NCI-H2227 (cell line): ENCODE results near the gene RINT1.

ENCODE experiments used
- DNase-seq: peaks from one replicate; lab custom pipeline; 2025; ENCODE audit not compliant: unreplicated experiment; lab: John Stamatoyannopoulos, UW

RINT1 gene

GRCh38 chr7:105530546-105530945, 1.5 kb upstream of the RINT1 start:
- no peak for DNase-seq

- no peak for DNase-seq
Observed at GRCh38 chr7:105532709-105533460, 884 bp downstream of the RINT1 start.

DNA sequence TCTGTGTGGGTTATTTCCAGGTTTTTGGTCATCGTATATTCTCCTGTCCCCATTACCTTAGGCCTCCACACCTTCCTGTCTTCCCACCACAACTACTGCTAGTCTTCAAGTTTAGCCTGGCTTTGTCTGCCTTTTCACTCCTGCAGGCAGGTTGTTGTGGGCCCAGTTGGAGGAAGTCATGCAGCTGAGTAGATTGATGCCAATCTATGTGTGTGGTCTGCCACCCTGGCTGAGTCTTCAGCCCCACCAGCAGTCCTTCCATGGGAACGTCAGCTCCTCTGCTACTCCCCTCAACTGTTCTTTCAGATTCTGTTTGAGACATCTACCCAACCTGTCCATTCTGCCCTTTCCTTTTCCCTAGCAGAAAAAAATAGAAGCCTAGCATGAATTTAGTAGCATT, 6.3 kb downstream of the RINT1 start:
- DNase-seq, result no peak

- DNase-seq, result no peak
Observed at GRCh38 chr7:105559926-105560325, 27.9 kb downstream of the RINT1 start.

GRCh38 chr7:105565190-105565589, 33.2 kb downstream of the RINT1 start:
- DNase-seq, result no peak

GRCh38 chr7:105567024-105567423, 35.0 kb downstream of the RINT1 start:
- DNase-seq, result no peak

GRCh38 chr7:105567821-105568220, 35.8 kb downstream of the RINT1 start:
- no peak for DNase-seq

GRCh38 chr7:105571891-105572290, 39.9 kb downstream of the RINT1 start:
- no peak for DNase-seq

DNA sequence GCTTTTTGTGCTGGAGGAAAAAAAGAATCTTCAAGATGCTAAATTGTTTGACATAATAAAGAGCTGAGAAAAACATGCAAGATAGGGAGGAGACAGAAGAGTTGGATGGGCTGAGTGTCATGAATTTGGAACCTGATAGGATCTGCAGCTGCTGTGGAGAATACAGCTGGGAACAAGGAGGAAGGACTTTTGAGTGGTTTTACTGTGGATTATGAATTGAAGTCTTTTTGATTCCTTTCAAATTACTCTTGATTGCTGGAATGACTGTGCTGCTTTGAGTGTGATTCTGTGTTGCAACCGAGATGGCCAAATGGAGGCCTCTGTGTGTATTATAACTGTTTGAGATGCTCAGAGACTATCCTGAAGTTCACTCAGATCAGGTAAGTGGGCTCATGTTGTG, 45.2 kb downstream of the RINT1 start:
- no peak for DNase-seq

DNA sequence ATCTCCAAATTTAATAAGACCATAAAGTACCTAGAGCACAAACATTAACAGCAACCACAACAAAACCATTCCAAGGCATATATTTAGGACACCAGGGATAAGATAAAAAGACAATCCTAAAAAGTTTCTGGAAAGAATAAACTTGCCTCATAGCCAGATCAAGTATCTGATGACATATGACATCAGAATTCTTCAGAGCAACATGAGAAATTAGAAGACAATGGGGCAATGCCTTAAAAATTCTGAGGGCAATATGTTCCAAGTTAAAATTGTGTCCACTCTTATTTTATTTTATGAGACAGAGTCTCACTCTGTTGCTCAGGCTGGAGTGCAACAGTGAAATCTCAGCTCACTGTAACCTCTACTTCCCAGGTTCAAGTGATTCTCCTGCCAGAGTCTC, 46.5 kb downstream of the RINT1 start:
- no peak for DNase-seq

GRCh38 chr7:105580022-105580740, 48.2 kb downstream of the RINT1 start:
- DNase-seq, result peak; percentile 69

- DNase-seq, result peak; percentile 95
Observed at GRCh38 chr7:105581066-105581811, 49.2 kb downstream of the RINT1 start, which contains the start of gene EFCAB10. EFCAB10 (minus strand) TSS chr7:105581493; CDS start chr7:105581463, 30 bp downstream.

GRCh38 chr7:105583061-105583460, 51.1 kb downstream of the RINT1 start:
- no peak for DNase-seq

DNA sequence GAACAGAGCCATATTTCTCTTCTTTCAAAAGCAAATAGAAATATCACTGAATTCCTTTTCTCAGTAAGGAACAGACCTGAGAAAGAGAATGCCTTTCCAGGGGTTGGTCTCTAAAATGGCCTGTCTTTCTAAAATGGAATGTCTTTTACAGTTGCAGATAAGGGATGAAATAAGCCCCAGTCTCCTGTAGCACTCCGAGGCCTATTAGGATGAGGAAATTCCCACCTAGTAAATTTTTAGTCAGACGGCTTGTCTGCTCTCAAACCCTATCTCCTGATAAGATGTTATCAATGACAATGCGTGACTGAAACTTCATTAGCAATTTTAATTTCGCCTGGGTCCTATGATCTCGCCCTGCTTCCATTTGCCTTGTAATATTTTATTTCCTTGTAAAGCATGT, 52.2 kb downstream of the RINT1 start:
- DNase-seq, result no peak

GRCh38 chr7:105585850-105586500, 54.0 kb downstream of the RINT1 start:
- no peak for DNase-seq

GRCh38 chr7:105587909-105588635, 56.1 kb downstream of the RINT1 start:
- DNase-seq, result no peak

GRCh38 chr7:105589356-105590077, 57.5 kb downstream of the RINT1 start:
- peak; percentile 83 for DNase-seq

DNA sequence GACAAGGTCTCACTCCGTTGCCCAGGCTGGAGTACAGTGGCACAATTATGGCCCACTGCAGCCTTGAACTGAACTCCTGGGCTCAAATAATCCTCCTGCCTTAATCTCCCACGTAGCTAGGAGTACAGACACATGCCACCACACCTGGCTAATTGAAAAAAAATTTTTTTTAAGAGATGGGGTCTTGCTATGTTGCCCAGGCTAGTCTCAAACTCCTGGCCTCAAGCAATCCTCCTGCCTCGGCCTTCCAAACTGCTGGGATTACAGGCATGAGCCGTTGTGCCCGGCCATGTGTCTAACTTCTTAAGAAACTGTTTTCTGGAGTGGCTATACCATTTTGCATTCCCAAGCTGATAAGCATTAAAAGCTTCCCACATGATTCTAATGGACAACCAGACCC, 58.8 kb downstream of the RINT1 start:
- DNase-seq, result no peak

GRCh38 chr7:105591522-105591921, 59.5 kb downstream of the RINT1 start:
- DNase-seq, result no peak

DNA sequence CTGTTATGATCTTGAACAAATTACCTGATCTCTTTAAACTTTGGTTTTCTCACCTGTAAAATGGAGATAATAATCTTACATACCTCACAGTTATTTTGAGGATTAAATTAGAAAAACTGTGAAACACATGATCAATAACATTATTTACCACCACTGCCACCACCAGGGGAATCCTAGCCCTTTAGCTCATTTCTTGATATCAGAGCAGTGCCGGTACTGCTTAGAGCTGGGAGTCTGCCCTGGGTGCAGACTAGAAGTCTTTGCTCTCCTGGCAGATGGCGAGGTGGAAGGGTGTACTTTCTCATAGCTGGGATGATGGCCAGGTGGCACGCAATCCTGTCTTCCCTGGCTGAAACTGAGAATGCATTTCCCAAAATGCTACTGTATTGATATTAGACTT, 62.0 kb downstream of the RINT1 start:
- DNase-seq, result peak; percentile 21
